Measurements from ENCODE around the gene CHN2.

DNA sequence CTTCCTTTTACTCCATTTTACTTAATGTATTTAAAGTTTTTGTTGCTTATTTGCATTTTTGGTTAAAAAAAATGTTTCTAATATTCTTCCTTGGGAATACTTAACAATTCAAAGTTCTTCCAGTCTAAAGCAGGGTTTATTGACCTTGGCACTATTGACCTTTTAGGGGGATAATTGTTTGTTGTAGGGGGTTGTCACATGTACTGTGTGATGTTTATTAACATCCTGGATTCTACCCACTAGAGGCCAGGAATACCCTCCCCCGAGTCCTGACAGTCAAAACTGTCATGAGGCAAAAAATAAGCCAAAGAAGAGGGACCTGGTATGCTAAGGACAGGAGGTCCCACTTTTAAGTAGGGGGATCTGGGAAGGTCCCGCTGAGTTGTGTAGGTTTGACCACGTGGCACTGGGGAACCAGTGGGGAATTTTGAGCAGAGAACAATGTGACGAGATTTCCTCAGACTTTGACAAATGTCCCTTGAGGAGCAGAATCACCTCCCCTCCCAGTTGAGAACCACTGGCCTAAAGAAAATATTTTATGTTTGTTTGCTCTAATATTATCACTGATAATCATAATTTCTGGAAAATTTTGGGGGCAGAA is 190.7 kb downstream of the CHN2 start:
- no peak for TF ChIP-seq EP300 (IDR thresholded peaks at IDR 0.05)
- TF ChIP-seq CTCF (IDR thresholded peaks at IDR 0.05), result no peak
- TF ChIP-seq POLR2A (IDR thresholded peaks at IDR 0.05; ENCODE audit: low read depth), result no peak
